NCI-H146 treated with DMSO at 0.1 percent for 48 hours (cell line): Measurements from ENCODE around the gene ATG7.
A peak's percentile ranks its signal among the peaks of the same experiment; 100 is the strongest.
"Not testable (repeated sequence)": the region's sequence is repeated elsewhere in the genome, so short reads cannot be mapped to it uniquely, and the experiment has no call there.

Experiments
- DNase-seq: peaks from one replicate; lab custom pipeline; 2025; ENCODE audit not compliant: unreplicated experiment; lab: John Stamatoyannopoulos, UW

ATG7 gene

DNA sequence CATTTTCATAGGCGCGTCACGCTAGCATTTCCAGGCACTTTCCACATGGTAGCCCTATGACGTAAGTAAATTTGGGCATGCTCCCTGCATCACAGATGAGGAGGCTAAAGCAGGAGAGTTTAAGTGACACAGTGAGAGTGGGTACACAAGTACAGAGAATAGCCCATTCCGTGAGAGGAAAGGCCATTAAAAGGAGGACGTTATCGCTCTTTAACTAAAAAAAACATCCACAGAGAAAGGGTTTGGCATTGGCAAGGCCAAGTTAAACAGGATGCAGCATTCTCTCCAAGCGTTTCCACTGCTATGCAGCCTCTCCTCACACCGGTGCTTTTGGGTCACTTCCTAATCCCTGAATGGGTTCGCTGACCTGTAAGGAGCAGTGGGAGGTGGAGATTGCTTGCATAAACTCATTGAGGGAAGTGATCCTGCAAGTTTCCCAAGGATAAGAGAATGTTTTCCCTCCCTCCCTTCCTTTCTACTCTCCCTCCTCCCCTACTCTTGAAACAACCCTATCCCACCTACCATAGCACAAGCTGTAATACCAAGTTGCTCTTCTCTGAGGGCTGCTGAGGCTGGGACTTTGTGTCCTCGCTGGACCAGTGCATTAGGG, 223.9 kb downstream of the ATG7 start:
- DNase-seq, result no peak

DNA sequence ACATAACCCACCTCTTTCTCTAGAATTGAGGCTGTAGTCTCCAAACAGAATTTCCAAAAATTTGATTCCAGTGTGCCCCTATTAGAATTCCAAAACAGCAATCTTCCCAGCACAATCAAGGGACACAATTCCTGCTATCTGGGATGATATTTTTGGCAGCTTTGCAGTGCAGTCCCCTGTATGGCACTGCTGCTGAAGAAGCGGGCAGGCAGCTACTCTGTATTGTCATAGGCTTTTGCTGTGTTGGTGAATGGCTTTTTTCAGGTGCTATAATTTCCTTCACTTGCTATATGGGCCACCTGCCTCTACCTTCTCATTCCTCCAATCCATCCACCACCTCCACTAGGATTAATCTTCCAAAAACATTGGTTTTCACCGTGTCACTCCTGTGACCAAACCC, 226.0 kb downstream of the ATG7 start:
- DNase-seq, result no peak

DNA sequence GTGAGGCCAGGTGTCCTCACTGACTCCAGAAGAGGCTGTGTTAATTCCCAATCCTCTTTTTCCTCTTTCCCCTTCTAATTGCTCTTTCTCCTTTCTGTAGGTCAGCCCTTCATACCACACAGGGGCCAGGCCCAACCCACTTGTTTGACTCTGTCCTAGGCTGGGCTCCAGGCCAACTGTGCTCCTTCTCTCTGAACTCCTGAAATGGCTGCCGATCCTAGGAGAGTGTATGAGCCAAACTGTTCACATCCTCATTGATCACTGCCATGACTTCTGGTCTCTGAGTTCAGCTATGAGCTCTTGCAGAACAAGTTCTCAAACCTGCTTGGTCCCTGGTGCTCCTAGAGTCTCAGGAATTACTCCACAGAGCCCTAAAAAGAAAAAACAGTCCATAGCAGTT, 226.4 kb downstream of the ATG7 start:
- DNase-seq, result no peak

DNA sequence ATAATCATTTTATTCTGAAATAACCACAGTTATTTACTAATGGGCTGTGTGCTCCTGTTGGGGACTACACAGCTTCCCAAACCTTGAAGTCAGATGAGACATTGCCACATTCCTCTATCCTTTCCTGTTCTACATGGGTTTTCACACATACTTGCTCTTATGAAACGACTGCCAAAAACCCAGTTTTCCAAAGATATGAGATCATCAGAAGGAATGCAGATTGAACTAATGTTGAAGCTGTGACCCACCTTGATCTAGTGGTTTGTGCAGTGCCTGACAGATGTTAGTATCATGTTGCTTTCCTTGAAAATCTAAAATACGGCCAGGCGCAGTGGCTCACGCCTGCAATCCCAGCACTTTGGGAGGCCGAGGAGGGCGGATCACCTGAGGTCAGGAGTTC, 226.9 kb downstream of the ATG7 start:
- no peak for DNase-seq

DNA sequence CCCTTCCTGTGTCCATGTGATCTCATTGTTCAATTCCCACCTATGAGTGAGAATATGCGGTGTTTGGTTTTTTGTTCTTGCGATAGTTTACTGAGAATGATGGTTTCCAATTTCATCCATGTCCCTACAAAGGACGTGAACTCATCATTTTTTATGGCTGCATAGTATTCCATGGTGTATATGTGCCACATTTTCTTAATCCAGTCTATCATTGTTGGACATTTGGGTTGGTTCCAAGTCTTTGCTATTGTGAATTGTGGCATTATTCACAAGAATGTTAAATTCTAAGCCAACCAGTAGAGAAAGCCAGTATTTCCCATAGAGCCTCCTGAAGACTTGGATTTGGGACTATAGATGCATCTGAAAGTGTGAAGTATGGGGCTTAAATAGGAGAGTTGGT, 230.2 kb downstream of the ATG7 start:
- DNase-seq, result not testable (repeated sequence)

DNA sequence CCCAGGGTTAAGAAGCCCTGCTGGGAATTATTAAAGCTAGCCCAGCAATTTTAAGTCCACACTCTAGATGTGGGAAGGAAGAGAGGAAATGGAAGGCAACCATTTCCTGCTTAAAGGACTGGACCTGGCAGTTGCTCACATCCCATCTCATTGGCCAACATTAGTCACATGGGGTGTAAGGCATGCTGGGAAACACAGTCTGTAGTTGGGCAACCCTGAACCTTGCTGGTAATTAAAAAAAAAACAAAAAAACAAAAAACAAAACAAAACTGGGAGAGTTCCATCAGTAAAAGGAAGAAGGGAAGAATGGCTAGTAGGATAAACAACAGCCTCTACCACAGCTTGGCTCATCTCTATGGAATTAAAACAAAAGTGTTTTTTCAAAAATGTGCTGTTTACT, 235.5 kb downstream of the ATG7 start:
- no peak for DNase-seq

DNA sequence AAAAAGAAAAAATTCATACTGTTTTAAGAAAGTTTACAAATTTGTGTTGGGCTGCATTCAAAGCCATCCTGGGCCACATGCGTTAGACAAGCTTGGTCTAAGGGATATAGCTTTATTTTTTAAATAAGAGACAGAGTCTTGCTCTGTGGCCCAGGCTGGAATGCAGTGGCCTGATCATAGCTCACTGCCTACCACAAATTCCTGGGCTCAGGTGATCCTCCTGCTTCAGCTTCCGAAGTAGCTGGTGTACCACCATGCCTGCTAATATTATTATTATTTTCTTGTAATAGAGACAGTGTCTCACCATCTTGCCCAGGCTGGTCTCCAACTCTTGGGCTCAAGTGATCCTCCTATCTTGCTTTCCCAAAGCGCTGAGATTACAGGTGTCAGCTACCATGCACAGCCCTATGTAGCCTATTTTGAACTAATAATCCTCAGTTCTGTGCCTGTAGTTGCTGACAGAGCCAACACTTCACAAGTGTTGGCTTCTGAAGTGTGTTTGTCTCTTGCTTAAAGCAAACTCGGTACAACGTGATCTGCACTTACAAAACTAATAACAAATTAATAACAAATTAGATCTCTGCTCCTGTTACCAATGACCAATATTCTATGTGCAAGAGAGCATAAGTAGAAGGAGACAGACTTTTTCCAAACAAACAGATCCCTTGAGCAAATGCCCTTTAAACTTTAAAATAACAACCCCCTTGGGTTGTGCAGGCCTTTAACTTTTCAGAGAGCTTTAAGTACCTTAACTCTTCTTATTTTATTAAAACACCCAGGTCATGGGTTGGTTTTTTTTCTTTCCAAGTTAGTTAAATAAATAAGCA, 236.4 kb downstream of the ATG7 start:
- DNase-seq, result no peak

DNA sequence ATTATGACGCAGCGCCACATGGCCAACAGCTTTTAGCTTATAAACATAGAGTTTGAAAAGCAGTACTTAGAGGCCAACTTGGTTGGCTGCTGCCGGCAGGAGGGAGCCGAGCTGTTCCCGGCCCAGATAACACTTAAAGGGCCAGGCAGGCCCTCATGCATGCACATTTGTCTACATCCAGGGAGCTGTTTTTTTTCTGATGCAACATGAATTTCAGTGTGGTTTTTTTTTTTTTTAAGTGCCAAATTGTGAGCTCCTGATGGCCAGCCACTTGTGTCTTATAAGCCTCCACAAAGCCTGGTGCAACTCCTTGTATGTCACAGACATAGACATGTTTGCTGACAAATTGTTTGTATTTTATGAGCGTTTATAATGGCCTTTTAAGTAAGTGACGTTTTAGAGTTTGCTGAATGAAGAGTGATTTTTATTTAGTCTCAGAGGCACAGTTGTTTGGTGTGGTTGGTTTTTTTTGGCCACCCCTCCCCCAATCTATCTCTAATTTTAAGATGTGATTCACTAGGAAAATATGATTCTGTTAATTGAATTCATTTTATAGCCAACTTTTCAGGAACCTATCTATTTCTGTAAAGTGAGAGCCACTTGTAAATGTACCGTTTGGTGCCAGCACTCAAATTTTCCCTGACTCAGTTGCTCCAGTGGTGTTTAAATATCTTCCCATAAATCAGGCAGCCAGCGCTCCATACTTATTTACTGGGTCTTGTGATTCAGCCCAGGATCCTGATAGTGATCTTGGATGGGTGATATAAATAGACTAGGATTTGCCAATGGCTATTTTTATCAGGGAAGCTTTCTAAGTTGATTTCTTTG, 237.2 kb downstream of the ATG7 start:
- DNase-seq, result peak; percentile 5

DNA sequence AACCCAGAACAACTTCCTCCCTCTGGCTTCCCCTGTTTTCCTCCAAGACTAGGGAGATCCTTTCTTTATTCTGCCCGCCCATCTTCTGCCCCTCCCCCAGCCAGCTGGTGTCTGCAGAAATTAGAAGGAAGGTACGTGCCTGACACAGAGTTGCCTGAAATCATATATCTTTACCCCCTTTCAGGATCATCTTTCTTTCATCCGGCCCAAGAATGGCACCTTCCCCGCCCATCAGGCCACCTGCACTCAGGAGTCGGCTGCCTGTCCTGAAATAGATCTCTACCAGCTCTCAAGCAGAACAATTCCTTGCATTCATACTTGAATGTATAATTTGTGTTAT, 237.8 kb downstream of the ATG7 start:
- DNase-seq, result no peak

DNA sequence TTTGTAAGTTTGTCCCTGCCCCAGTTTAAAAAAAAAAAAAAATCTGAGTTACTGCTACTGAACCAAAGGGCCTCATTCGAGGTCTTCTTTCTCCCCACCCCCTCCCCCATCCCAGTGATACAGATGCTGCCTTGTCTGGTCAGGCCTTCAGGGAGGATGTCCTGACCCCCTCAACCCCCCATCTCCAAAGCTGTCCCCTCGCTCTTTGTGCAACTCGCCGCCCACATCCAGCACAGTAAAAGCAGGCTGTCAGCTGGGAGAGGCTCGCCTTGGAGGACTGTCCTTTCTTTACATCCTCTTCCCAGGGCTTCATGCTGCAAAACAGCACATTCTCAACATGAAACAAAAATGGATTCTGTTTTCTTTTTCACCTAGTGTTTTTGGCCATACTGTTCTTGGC, 238.2 kb downstream of the ATG7 start:
- DNase-seq, result no peak

DNA sequence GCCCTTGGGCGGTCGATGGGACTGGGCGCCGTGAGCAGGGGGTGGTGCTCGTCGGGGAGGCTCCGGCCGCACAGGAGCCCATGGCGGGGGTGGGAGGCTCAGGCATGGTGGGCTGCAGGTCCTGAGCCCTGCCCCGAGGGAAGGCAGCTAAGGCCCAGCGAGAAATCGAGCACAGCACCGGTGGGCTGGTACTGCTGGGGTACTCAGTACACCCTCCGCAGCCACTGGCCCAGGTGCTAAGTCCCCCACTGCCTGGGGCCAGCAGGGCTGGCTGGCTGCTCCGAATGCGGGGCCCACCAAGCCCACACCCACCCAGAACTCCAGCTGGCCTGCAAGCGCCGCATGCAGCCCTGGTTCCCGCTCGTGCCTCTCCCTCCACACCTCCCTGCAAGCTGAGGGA, 239.4 kb downstream of the ATG7 start:
- DNase-seq, result not testable (repeated sequence)

DNA sequence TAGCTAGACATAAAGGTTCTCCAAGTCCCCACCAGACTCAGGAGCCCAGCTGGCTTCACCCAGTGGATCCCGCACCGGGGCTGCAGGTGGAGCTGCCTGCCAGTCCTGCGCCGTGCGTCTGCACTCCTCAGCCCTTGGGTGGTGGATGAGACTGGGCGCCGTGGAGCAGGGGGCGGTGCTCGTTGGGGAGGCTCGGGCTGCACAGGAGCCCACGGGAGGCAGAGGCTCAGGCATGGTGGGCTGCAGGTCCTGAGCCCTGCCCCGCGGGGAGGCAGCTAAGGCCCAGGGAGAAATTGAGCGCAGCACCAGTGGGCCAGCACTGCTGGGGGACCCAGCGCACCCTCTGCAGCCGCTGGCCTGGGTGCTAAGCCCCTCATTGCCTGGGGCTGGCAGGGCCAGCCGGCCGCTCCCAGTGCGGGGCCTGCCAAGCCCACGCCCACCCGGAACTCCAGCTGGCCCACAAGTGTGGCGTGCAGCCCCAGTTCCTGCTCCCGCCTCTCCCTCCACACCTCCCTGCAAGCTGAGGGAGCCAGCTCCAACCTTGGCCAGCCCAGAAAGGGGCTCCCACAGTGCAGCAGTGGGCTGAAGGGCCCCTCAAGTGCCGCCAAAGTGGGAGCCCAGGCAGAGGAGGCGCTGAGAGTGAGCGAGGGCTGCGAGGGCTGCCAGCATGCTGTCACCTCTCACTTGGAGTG, 241.1 kb downstream of the ATG7 start:
- DNase-seq, result not testable (repeated sequence)

DNA sequence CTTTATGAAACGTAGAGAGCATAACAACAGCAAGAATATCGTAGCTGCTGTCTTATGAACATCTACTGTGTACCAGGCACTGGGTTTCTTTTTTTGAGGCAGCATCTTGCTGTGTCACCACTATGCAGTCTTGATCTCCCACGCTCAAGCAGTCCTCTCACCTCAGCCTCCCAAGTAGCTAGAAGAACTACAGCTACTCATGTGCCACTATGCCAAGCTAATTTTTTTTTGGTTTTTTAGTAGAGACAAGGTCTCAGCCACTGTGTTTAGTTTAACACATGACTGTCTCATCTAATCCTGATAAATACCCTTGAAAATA, 241.6 kb downstream of the ATG7 start:
- no peak for DNase-seq

DNA sequence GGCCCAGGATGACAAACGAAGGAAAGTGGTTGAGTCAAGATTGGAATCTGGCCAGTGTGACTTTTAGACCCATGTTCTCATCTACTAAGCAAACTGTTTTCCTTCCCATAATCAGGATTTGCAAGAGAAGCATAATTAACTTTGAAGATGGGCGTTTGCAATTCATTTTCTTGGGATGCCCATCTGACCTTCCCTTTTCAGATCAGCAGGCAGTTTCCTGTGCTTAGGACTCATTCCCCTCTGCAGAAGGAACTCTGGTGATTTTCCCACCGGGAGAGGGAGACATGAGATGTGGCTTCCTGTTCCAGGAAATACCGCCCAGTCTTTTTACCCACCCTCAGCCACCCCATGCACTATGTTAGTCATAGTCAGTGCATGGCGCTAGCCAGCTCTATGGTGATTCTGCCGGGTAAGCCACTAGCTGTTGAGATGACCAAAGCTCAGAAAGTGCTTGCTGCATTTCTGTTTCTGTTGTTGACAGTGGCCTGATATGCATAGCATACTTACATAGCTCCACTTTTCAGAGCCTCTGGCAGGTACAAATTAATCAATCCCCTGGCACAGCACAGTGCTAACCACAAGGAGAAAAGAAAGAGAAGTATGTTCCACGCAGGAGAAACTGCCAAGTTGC, 242.1 kb downstream of the ATG7 start:
- no peak for DNase-seq

DNA sequence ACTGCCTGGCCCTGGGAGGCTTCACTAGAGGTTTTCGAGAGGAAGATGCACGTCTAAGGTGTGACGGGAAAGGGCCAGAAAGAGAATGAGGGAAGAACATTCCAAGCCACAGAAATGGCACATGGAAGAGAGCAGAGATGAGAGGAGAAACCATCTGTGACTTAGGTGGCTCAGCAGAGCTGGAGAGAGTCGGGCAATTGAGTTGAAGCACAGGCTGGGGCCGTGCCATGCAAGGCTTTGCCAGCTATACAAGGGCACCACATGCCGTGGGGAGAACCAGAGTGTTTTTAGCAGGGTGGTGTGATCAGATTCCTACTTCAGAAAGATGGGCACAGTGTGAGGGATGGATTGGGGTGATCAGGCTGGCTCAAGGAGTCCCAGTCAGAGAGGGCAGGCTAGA, 245.4 kb downstream of the ATG7 start:
- no peak for DNase-seq

DNA sequence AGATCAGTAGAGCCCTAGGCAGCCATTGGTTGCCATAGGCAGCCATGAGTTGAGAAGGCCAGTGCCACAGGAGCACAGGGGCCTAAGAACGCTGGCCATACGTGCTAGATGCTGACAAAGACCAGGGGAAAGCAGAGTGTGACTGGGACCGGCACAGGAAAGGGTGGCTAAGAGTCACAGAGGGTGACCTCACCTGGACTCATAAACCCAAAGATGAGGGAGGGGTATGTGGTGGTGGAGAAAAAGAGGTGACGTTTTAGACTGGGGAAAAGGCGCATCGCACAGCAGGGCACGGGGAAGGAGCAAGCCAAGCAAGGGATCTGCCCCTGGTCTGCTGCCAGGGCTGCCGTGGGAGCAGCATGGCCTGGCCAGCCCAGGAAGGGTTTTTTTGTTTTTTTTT, 249.0 kb downstream of the ATG7 start:
- DNase-seq, result no peak

DNA sequence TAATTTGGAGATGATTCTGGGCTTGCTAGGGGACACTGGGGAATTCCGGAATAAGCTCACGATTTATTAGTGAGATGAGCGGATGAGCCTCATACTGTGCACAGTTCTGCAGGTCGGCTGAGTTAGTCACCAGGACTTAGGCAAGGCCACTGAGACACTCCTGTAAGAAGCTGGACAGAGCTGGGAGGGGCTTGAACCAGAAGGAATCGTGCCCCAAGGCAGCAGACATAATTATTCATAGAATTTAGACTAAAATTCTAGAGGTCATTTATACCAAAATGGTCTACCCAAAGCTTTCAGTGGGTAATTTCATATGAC, 250.2 kb downstream of the ATG7 start:
- no peak for DNase-seq

DNA sequence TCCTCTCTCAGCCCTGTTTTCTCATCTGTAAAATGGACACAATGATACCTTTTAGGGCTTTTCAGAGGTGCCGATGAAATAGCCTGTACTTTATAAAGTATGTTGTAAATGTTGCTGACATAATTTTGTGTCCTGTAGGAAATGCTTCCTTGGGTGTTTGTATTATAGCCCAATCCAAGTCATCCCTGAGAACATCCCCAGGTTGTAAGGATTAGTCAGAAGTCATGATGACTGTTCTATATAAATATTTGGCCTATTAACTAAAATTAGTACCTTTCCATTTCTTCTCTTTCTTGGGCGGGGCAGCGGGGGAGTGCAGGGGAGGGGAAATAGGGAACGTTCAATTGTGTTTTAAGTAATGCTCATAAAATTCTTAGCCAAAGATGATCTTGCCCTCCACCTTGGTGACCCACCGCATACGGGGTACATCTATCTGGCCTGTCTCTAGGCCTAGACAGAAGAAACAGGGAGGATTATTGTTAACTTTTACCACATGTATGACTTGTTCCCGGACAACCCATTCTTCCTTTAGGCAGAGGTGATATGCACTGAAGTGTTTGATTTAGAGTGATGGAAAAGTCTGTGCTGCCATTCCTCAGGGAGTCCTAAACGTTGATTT, 250.9 kb downstream of the ATG7 start:
- no peak for DNase-seq

DNA sequence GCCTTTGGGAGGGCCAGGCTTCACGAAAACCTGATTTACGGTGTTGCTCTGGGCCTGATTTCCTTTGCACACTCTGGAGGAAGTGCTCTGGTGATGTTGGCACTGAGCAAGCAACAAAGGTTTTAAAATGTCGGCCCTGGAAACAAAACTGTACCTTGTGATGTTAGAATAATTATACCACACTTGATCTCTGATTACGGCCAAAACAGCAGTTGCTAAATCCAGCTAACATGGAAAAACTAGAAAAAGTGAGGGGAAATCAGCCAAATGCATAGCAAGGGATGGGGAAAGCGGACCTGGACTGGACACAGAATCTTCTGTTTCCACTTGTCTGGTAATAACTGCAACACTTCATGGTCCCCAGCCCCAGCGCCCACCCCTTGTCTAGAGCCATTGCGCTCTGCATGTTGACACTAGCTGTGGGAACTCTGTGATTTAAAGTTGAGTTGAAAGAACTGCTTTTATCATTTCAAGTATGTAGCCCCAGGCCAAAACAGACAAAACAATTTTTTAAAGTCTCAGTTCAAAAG, 251.4 kb downstream of the ATG7 start:
- no peak for DNase-seq

DNA sequence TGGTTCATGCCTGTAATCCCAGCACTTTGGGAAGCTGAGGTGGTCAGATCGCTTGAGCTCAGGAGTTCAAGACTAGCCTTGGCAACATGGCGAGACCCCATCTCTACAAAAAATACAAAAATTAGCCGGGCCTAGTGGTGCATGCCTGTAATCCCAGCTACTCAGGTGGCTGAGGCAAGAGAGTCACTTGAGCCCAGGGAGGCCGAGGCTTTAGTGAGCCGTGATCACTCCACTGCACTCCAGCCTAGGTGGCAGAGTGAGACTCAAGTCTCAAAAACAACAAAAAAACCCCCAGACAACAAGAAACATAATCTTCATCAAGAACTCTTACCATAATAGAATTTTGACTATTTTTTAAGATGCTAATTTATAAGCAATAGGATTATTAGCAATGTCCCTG, 253.9 kb downstream of the ATG7 start:
- DNase-seq, result not testable (repeated sequence)

DNA sequence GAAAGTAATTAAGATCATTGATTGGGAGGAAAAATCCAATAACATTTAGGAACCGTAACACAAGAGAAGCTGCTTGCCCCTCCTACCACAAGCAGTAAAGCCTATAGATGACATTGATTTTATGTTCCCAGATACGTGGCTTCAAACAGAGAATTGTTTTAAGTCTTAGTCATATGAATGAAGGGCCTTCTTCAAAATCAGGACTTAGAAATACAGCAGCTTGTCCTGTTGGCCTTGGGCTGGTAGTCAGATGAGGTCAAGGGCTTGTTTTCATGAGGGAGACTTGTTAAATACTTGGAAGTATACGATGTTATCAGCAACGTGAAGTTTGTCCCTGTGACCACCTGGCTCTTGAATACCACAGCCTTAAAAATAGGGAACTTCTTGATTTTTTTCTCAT, 257.1 kb downstream of the ATG7 start:
- no peak for DNase-seq
